Parathyroid adenoma (tissue), 2 donors: ENCODE results near the gene STXBP4.

Source experiments
- H2AFZ ChIP-seq: fragments of 300-600 bp; sonication (generic); one replicate; pipeline ENCODE4 v1.7.0; 2017; ENCODE audit warnings: antibody characterized with exemption, mild to moderate bottlenecking
- H3K27ac ChIP-seq: fragments of 300-600 bp; sonication (generic); one replicate; pipeline ENCODE4 v1.7.0; 2017
- H3K27me3 ChIP-seq: fragments of 300-600 bp; sonication (generic); one replicate; pipeline ENCODE4 v1.7.0; 2017; ENCODE audit warnings: low read length; ENCODE audit not compliant: control insufficient read depth, insufficient read depth
- H3K36me3 ChIP-seq: fragments of 300-600 bp; sonication (generic); one replicate; pipeline ENCODE4 v1.7.0; 2017; ENCODE audit warnings: low read length; ENCODE audit not compliant: control insufficient read depth, insufficient read depth
- H3K4me1 ChIP-seq: fragments of 300-600 bp; sonication (generic); one replicate; pipeline ENCODE4 v1.7.0; 2017; ENCODE audit warnings: control low read depth
- H3K4me2 ChIP-seq: fragments of 300-600 bp; sonication (generic); one replicate; pipeline ENCODE4 v1.7.0; 2017; ENCODE audit warnings: low read length
- H3K4me3 ChIP-seq: fragments of 300-600 bp; sonication (generic); one replicate; pipeline ENCODE4 v1.7.0; 2017; ENCODE audit warnings: low read depth, low read length
- H3K79me2 ChIP-seq: fragments of 300-600 bp; sonication (generic); one replicate; pipeline ENCODE4 v1.7.0; 2017; ENCODE audit warnings: control low read depth
- H3K9ac ChIP-seq: fragments of 300-600 bp; sonication (generic); one replicate; pipeline ENCODE4 v1.7.0; 2017; ENCODE audit warnings: mild to moderate bottlenecking
- H3K9me3 ChIP-seq: fragments of 300-600 bp; sonication (generic); one replicate; pipeline ENCODE4 v1.7.0; 2017; ENCODE audit warnings: low read length; ENCODE audit not compliant: control insufficient read depth
- CTCF ChIP-seq: fragments of 300-600 bp; sonication (generic); IDR thresholded peaks from one replicate; pipeline ENCODE4 v1.7.0; 2017; ENCODE audit warnings: antibody characterized with exemption, mild to moderate bottlenecking
- donor health status: primary hyperparathyroidism.

The STXBP4 gene

GRCh38 chr17:55208078-55208812 lies 239.7 kb downstream of the STXBP4 start:
- no peak overlapping the region for H2AFZ ChIP-seq
- H3K4me3 ChIP-seq, result no peak overlapping the region
- no peak overlapping the region for H3K9ac ChIP-seq
- H3K36me3 ChIP-seq, result no peaks in the 10 kb centered on the region
- no peaks in the 10 kb centered on the region for H3K79me2 ChIP-seq
- no peaks in the 10 kb centered on the region for H3K9me3 ChIP-seq
- H3K4me2 ChIP-seq, result no peak overlapping the region
- no peak for TF ChIP-seq CTCF
- no peaks in the 10 kb centered on the region for H3K27me3 ChIP-seq
- no peaks in the 10 kb centered on the region for H3K4me1 ChIP-seq
- no peak overlapping the region for H3K27ac ChIP-seq

- H3K9me3 ChIP-seq, result no peaks in the 10 kb centered on the region
- H3K4me3 ChIP-seq, result no peak overlapping the region
- H3K4me2 ChIP-seq, result no peak overlapping the region
- no peak overlapping the region for H3K27ac ChIP-seq
- H3K79me2 ChIP-seq, result no peaks in the 10 kb centered on the region
- H2AFZ ChIP-seq, result no peak overlapping the region
- no peaks in the 10 kb centered on the region for H3K4me1 ChIP-seq
- H3K27me3 ChIP-seq, result no peaks in the 10 kb centered on the region
- H3K36me3 ChIP-seq, result no peaks in the 10 kb centered on the region
- TF ChIP-seq CTCF, result no peak
- H3K9ac ChIP-seq, result no peak overlapping the region
Measured at GRCh38 chr17:55210292-55210691, 241.7 kb downstream of the STXBP4 start.

- Histone ChIP-seq H3K4me3 (no peak overlapping the region), H3K4me2 (no peak overlapping the region), H3K9ac (no peak overlapping the region), H2AFZ (no peak overlapping the region), H3K36me3 (no peaks in the 10 kb centered on the region), H3K4me1 (no peaks in the 10 kb centered on the region), H3K27me3 (no peaks in the 10 kb centered on the region), H3K9me3 (no peaks in the 10 kb centered on the region), H3K27ac (no peak overlapping the region), H3K79me2 (no peaks in the 10 kb centered on the region)
- no peak for TF ChIP-seq CTCF
Measured at GRCh38 chr17:55212880-55213279, 244.3 kb downstream of the STXBP4 start.

GRCh38 chr17:55215711-55216110 lies 247.1 kb downstream of the STXBP4 start:
- no peaks in the 10 kb centered on the region for H3K9me3 ChIP-seq
- no peak overlapping the region for H3K4me2 ChIP-seq
- H3K36me3 ChIP-seq, result no peaks in the 10 kb centered on the region
- H3K4me3 ChIP-seq, result no peak overlapping the region
- no peaks in the 10 kb centered on the region for H3K4me1 ChIP-seq
- TF ChIP-seq CTCF, result no peak
- H2AFZ ChIP-seq, result no peak overlapping the region
- no peak overlapping the region for H3K27ac ChIP-seq
- H3K9ac ChIP-seq, result no peak overlapping the region
- no peaks in the 10 kb centered on the region for H3K27me3 ChIP-seq
- H3K79me2 ChIP-seq, result no peaks in the 10 kb centered on the region

- no peak for TF ChIP-seq CTCF
- Histone ChIP-seq H3K79me2 (no peaks in the 10 kb centered on the region), H3K9me3 (no peaks in the 10 kb centered on the region), H3K36me3 (no peaks in the 10 kb centered on the region), H3K27me3 (no peaks in the 10 kb centered on the region), H2AFZ (no peak overlapping the region), H3K4me3 (no peak overlapping the region), H3K4me2 (no peak overlapping the region), H3K9ac (no peak overlapping the region), H3K27ac (no peak overlapping the region), H3K4me1 (no peaks in the 10 kb centered on the region)
Measured at GRCh38 chr17:55216888-55217287, 248.3 kb downstream of the STXBP4 start.
